OCI-LY1 (cell line): Measurements from ENCODE around the gene SYDE2.

ENCODE experiments used
- H2AFZ ChIP-seq: fragments of 200-600 bp; sonication (generic), shearing (Covaris generic); 2 replicates; pipeline ENCODE4 v1.6.0; 2014; ENCODE audit warnings: antibody characterized with exemption, mild to moderate bottlenecking, low read length
- H3F3A ChIP-seq: fragments of 200-600 bp; sonication (generic), shearing (Covaris generic); 2 replicates; pipeline ENCODE4 v1.6.0; 2014; ENCODE audit warnings: mild to moderate bottlenecking, antibody characterized with exemption, low read length, moderate library complexity; ENCODE audit not compliant: insufficient read depth
- H3K27ac ChIP-seq: fragments of 200-600 bp; sonication (generic); 2 replicates; pipeline ENCODE4 v1.5.1; 2014; ENCODE audit warnings: low read length, mixed run types, mild to moderate bottlenecking, low read depth; ENCODE audit not compliant: poor library complexity, severe bottlenecking
- H3K27me3 ChIP-seq: fragments of 200-600 bp; sonication (generic); 2 replicates; pipeline ENCODE4 v1.6.0; 2014; ENCODE audit warnings: antibody characterized with exemption, mild to moderate bottlenecking, low read length, moderate library complexity; ENCODE audit not compliant: insufficient read depth
- H3K36me3 ChIP-seq: fragments of 200-600 bp; sonication (generic); 2 replicates; pipeline ENCODE4 v1.6.1; 2014; ENCODE audit warnings: mild to moderate bottlenecking, antibody characterized with exemption, low read length, moderate library complexity, mixed read lengths; ENCODE audit not compliant: insufficient read depth
- H3K4me1 ChIP-seq: fragments of 200-600 bp; sonication (generic); 2 replicates; pipeline ENCODE4 v1.5.1; 2014; ENCODE audit warnings: mild to moderate bottlenecking, low read length, moderate library complexity; ENCODE audit not compliant: insufficient read depth, severe bottlenecking
- H3K4me2 ChIP-seq: fragments of 200-600 bp; sonication (generic), shearing (Covaris generic); 2 replicates; pipeline ENCODE4 v1.6.1; 2014; ENCODE audit warnings: low read length
- H3K4me3 ChIP-seq: fragments of 200-600 bp; sonication (generic); 2 replicates; pipeline ENCODE4 v1.5.1; 2014; ENCODE audit warnings: low read length, low read depth, mild to moderate bottlenecking, mixed read lengths; ENCODE audit not compliant: poor library complexity, severe bottlenecking
- H3K79me2 ChIP-seq: fragments of 200-600 bp; shearing (Covaris generic); 2 replicates; pipeline ENCODE4 v1.6.1; 2016; ENCODE audit warnings: mixed run types, low read length, mixed read lengths; ENCODE audit not compliant: insufficient read depth
- H3K9ac ChIP-seq: fragments of 200-600 bp; sonication (generic), shearing (Covaris generic); 2 replicates; pipeline ENCODE4 v1.6.1; 2014; ENCODE audit warnings: mild to moderate bottlenecking, low read length, mixed read lengths
- H3K9me2 ChIP-seq: fragments of 200-600 bp; sonication (generic), shearing (Covaris generic); 2 replicates; pipeline ENCODE4 v1.6.1; 2014; ENCODE audit warnings: low read depth, mild to moderate bottlenecking, low read length, mixed read lengths
- H3K9me3 ChIP-seq: fragments of 200-600 bp; shearing (Covaris generic); 2 replicates; pipeline ENCODE4 v1.6.1; 2014; ENCODE audit warnings: low read length, mixed read lengths
- H4K20me1 ChIP-seq: fragments of 200-600 bp; sonication (generic), shearing (Covaris generic); 2 replicates; pipeline ENCODE4 v1.6.0; 2016; ENCODE audit warnings: mild to moderate bottlenecking, low read length; ENCODE audit not compliant: insufficient read depth
- CTCF ChIP-seq: fragments of 200-600 bp; sonication (generic), shearing (Covaris generic); IDR thresholded peaks from 2 replicates; pipeline ENCODE4 v1.5.1; 2017; ENCODE audit warnings: mild to moderate bottlenecking, antibody characterized with exemption, low read length, moderate library complexity, mixed read lengths
- EZH2 ChIP-seq: fragments of 200-600 bp; sonication (generic), shearing (Covaris generic); IDR thresholded peaks from 2 replicates; pipeline ENCODE4 v1.8.0; 2017; ENCODE audit warnings: borderline replicate concordance, mixed run types, mild to moderate bottlenecking, antibody characterized with exemption, low read length, moderate library complexity, mixed read lengths

Gene SYDE2

GRCh38 chr1:85229574-85230097 is 28.8 kb upstream of the SYDE2 start:
- no peaks in the 10 kb centered on the region for H3F3A ChIP-seq
- no peaks in the 10 kb centered on the region for H3K27me3 ChIP-seq
- H3K4me3 ChIP-seq: no peak overlapping the region
- no peaks in the 10 kb centered on the region for H3K36me3 ChIP-seq
- H3K4me2 ChIP-seq: no peak overlapping the region
- H3K4me1 ChIP-seq: no peaks in the 10 kb centered on the region
- H2AFZ ChIP-seq: no peak overlapping the region
- H3K9me2 ChIP-seq: no peaks in the 10 kb centered on the region
- TF ChIP-seq EZH2 (no peak), CTCF (no peak)
- no peak overlapping the region for H3K9ac ChIP-seq
- H3K27ac ChIP-seq: no peak overlapping the region
- no peaks in the 10 kb centered on the region for H4K20me1 ChIP-seq
- H3K79me2 ChIP-seq: no peaks in the 10 kb centered on the region
- H3K9me3 ChIP-seq: no peaks in the 10 kb centered on the region

GRCh38 chr1:85228972-85229371 is 28.2 kb upstream of the SYDE2 start:
- Histone ChIP-seq H3K79me2 (no peaks in the 10 kb centered on the region), H3K9me2 (no peaks in the 10 kb centered on the region), H3F3A (no peaks in the 10 kb centered on the region), H3K27me3 (no peaks in the 10 kb centered on the region), H3K36me3 (no peaks in the 10 kb centered on the region), H4K20me1 (no peaks in the 10 kb centered on the region), H3K9me3 (no peaks in the 10 kb centered on the region), H3K4me2 (no peak overlapping the region), H3K4me1 (no peaks in the 10 kb centered on the region), H3K4me3 (no peak overlapping the region), H3K27ac (no peak overlapping the region), H3K9ac (no peak overlapping the region), H2AFZ (no peak overlapping the region)
- TF ChIP-seq EZH2 (no peak), CTCF (no peak)

GRCh38 chr1:85225624-85226380 is 25.0 kb upstream of the SYDE2 start:
- TF ChIP-seq EZH2 (no peak), CTCF (no peak)
- Histone ChIP-seq H3K9ac (no peak overlapping the region), H4K20me1 (no peaks in the 10 kb centered on the region), H3K4me1 (no peaks in the 10 kb centered on the region), H3K36me3 (no peaks in the 10 kb centered on the region), H3K9me3 (no peaks in the 10 kb centered on the region), H3K27ac (no peak overlapping the region), H3K9me2 (no peaks in the 10 kb centered on the region), H2AFZ (no peak overlapping the region), H3K79me2 (no peaks in the 10 kb centered on the region), H3K27me3 (no peaks in the 10 kb centered on the region), H3K4me2 (no peak overlapping the region), H3K4me3 (no peak overlapping the region), H3F3A (no peaks in the 10 kb centered on the region)
